Liver (tissue), 9 donors: ENCODE results near the gene KIF2C. TPM values are rescaled to one million over a fixed set of nuclear protein-coding genes. Genes with fewer than 3 reads are reported as not detected.
A peak's percentile ranks its signal among the peaks of the same experiment; 100 is the strongest.

ENCODE experiments used
- DNase-seq: peaks from one replicate; pipeline ENCODE4 v3.0.0-alpha.2; 2017; ENCODE audit warnings: low spot score
- H3K27ac ChIP-seq, 2 donors: one replicate each; pipeline ENCODE4 v1.7.0; 2013; ENCODE audit warnings: inconsistent platforms in 2 of 2, low read length in 2 of 2, control low read depth in 1 of 2, low read depth in 1 of 2, mild to moderate bottlenecking in 1 of 2
- H3K27me3 ChIP-seq, 4 donors: one replicate each; pipeline versions ENCODE4 v1.6.1 to v1.7.0; 2013; ENCODE audit warnings: low read length in 3 of 4, inconsistent platforms in 1 of 4, mild to moderate bottlenecking in 1 of 4, moderate library complexity in 1 of 4; ENCODE audit not compliant: control insufficient read depth in 4 of 4, insufficient read depth in 4 of 4
- H3K36me3 ChIP-seq, 4 donors: one replicate each; pipeline versions ENCODE4 v1.6.1 to v1.7.0; 2013; ENCODE audit warnings: low read length in 3 of 4, mild to moderate bottlenecking in 3 of 4, low read depth in 1 of 4, moderate library complexity in 1 of 4; ENCODE audit not compliant: control insufficient read depth in 4 of 4, insufficient read depth in 3 of 4
- H3K4me1 ChIP-seq, 4 donors: one replicate each; pipeline versions ENCODE4 v1.6.1 to v1.7.0; 2013; ENCODE audit warnings: low read length in 3 of 4, mild to moderate bottlenecking in 3 of 4, moderate library complexity in 1 of 4; ENCODE audit not compliant: control insufficient read depth in 4 of 4, insufficient read depth in 4 of 4
- H3K4me3 ChIP-seq, 3 donors: one replicate each; pipeline versions ENCODE4 v1.6.1 to v1.7.0; 2013; ENCODE audit warnings: low read length in 3 of 3, control low read depth in 1 of 3, low read depth in 1 of 3, mild to moderate bottlenecking in 1 of 3
- H3K9ac ChIP-seq, 2 donors: one replicate each; pipeline ENCODE4 v1.7.0; 2013; ENCODE audit warnings: low read length in 2 of 2, mild to moderate bottlenecking in 2 of 2, moderate library complexity in 2 of 2, control low read depth in 1 of 2, low read depth in 1 of 2
- H3K9me3 ChIP-seq, 4 donors: one replicate each; pipeline versions ENCODE4 v1.6.1 to v1.7.0; 2013; ENCODE audit warnings: low read length in 3 of 4; ENCODE audit not compliant: control insufficient read depth in 4 of 4
- ATF3 ChIP-seq: IDR thresholded peaks from 2 replicates; pipeline ENCODE4 v1.6.1; 2016; ENCODE audit warnings: antibody characterized with exemption
- CTCF ChIP-seq: fragments of 150-350 bp; IDR thresholded peaks from 2 replicates; pipeline ENCODE4 v1.5.1; 2017; ENCODE audit warnings: improper control_type of control experiment, low read depth, low read length; ENCODE audit not compliant: missing input control
- EGR1 ChIP-seq, 2 donors: IDR thresholded peaks; 2 replicates each; pipeline ENCODE4 v1.6.1; 2016 to 2018; ENCODE audit warnings: antibody characterized with exemption in 2 of 2, low read depth in 2 of 2
- FOXA1 ChIP-seq: IDR thresholded peaks from 2 replicates; pipeline ENCODE4 v1.6.1; 2016; ENCODE audit warnings: antibody characterized with exemption
- FOXA2 ChIP-seq: IDR thresholded peaks from 2 replicates; pipeline ENCODE4 v1.6.1; 2016; ENCODE audit warnings: antibody characterized with exemption
- GABPA ChIP-seq, 2 donors: IDR thresholded peaks in 1 of 2; conservative IDR thresholded peaks in 1 of 2; 2 replicates each; pipeline ENCODE4 v1.6.1; 2016; ENCODE audit warnings: antibody characterized with exemption in 2 of 2, mild to moderate bottlenecking in 1 of 2, moderate library complexity in 1 of 2
- HNF4A ChIP-seq, 2 donors: conservative IDR thresholded peaks; 2 replicates each; pipeline ENCODE4 v1.6.1; 2016; ENCODE audit warnings: antibody characterized with exemption in 2 of 2, mild to moderate bottlenecking in 2 of 2
- HNF4G ChIP-seq: IDR thresholded peaks from 2 replicates; pipeline ENCODE4 v1.6.1; 2016; ENCODE audit warnings: antibody characterized with exemption
- JUND ChIP-seq, 2 donors: IDR thresholded peaks; 2 replicates each; pipeline ENCODE4 v1.6.1; 2016; ENCODE audit warnings: antibody characterized with exemption in 2 of 2
- NR2F2 ChIP-seq: IDR thresholded peaks from 2 replicates; pipeline ENCODE4 v1.6.1; 2016; ENCODE audit warnings: antibody characterized with exemption
- RAD21 ChIP-seq, 2 donors: IDR thresholded peaks; 2 replicates each; pipeline ENCODE4 v1.6.1; 2016; ENCODE audit warnings: antibody characterized with exemption in 2 of 2, mild to moderate bottlenecking in 2 of 2
- REST ChIP-seq: IDR thresholded peaks from 2 replicates; pipeline ENCODE4 v1.6.1; 2016; ENCODE audit warnings: antibody characterized with exemption, mild to moderate bottlenecking
- RXRA ChIP-seq, 2 donors: IDR thresholded peaks; 2 replicates each; pipeline ENCODE4 v1.6.1; 2017 to 2018; ENCODE audit warnings: antibody characterized with exemption in 2 of 2, mild to moderate bottlenecking in 1 of 2
- SP1 ChIP-seq: IDR thresholded peaks from 2 replicates; pipeline ENCODE4 v1.6.1; 2018; ENCODE audit warnings: antibody characterized with exemption, mild to moderate bottlenecking
- TAF1 ChIP-seq: conservative IDR thresholded peaks from 2 replicates; pipeline ENCODE4 v1.6.1; 2016; ENCODE audit warnings: antibody characterized with exemption, mild to moderate bottlenecking
- YY1 ChIP-seq: IDR thresholded peaks from 2 replicates; pipeline ENCODE4 v1.6.1; 2016; ENCODE audit warnings: antibody characterized with exemption, mild to moderate bottlenecking
- WGBS: extraction: QIAGEN DNeasy Blood & Tissue Kit; methylation state at CpG from one replicate; pipeline ENCODE4 v1.1.7; 2013; 5-methylcytosine and 5-hydroxymethylcytosine counted together
- polyA plus RNA-seq, 2 donors: library from polyadenylated mRNA; stranded (reverse) in 1 of 2; unstranded in 1 of 2; fragments of 200-250 nt in 1 of 2; fragments of >200 nt in 1 of 2; fragmentation: Nextera tagmentation in 1 of 2; extraction: Ambion mirVana in 1 of 2; gene quantifications; one replicate each; pipeline versions ENCODE4 v1.2.1 to v1.2.3, GENCODE V29; 2013 to 2015
- total RNA-seq, 2 donors: library from RNA; depleted of rRNA; stranded (reverse); fragments of >200 nt; gene quantifications; one replicate each; pipeline ENCODE4 v1.2.3, GENCODE V29; 2014
- TF ChIP-seq, protein P1 (sequence below): IDR thresholded peaks from 2 replicates; pipeline ENCODE4 v1.6.1; 2016; ENCODE audit warnings: antibody characterized with exemption
- donor health status: healthy.
- donor health status: healthy.
- donor health status: healthy.
- donor health status: healthy.
- donor health status: healthy.

The KIF2C gene
- total and polyA plus RNA-seq, 4 donors: 0.17 to 26.7 (median 0.73) TPM

- no peak for TF ChIP-seq ATF3
- no peak for TF ChIP-seq RAD21 (IDR thresholded peaks at IDR 0.05)
- TF ChIP-seq TAF1: no peak
- TF ChIP-seq GABPA (IDR thresholded peaks at IDR 0.05 in 1 of 2, conservative IDR thresholded peaks at IDR 0.05 in 1 of 2): no peak
- no peak for TF ChIP-seq CTCF
- no peak for TF ChIP-seq SP1
- TF ChIP-seq EGR1 (IDR thresholded peaks at IDR 0.05; ENCODE audit: low read depth in 2 of 2): no peak
- Histone ChIP-seq H3K9me3 (no peaks in the 10 kb centered on the region), H3K4me1 (peaks cover 6 to 21% (median 13%) of the 10 kb centered on the region in 4 donors), H3K27me3 (no peaks in the 10 kb centered on the region), H3K27ac (no peak overlapping the region), H3K36me3 (peaks cover 0 to 6% (median 2%) of the 10 kb centered on the region in 4 donors), H3K4me3 (no peak overlapping the region), H3K9ac (no peak overlapping the region)
- DNase-seq: no peak
- 91% methylated on average over 6 of the region's 6 CpGs for WGBS
Measured at GRCh38 chr1:44785029-44785380, 45.4 kb downstream of the KIF2C start.

- Histone ChIP-seq H3K4me3 (no peak overlapping the region), H3K27ac (no peak overlapping the region), H3K4me1 (peaks cover 6 to 21% (median 13%) of the 10 kb centered on the region in 4 donors), H3K36me3 (peaks cover 0 to 4% (median under 1%) of the 10 kb centered on the region in 4 donors), H3K9ac (peak overlapping the region; percentile 21 to 26), H3K9me3 (no peaks in the 10 kb centered on the region), H3K27me3 (no peaks in the 10 kb centered on the region)
- WGBS: 38% methylated on average over 11 of the region's 11 CpGs
- no peak for DNase-seq
- TF ChIP-seq RXRA (IDR thresholded peaks at IDR 0.05) (no peak), HNF4A (conservative IDR thresholded peaks at IDR 0.05) (no peak), REST (no peak), FOXA2 (no peak), TAF1 (no peak), SP1 (no peak), EGR1 (IDR thresholded peaks at IDR 0.05; ENCODE audit: low read depth in 2 of 2) (no peak), NR2F2 (no peak), RAD21 (IDR thresholded peaks at IDR 0.05) (no peak), CTCF (no peak), GABPA (IDR thresholded peaks at IDR 0.05 in 1 of 2, conservative IDR thresholded peaks at IDR 0.05 in 1 of 2) (no peak), FOXA1 (no peak), YY1 (no peak), JUND (IDR thresholded peaks at IDR 0.05) (no peak), HNF4G (no peak), ATF3 (no peak)
- TF ChIP-seq, protein P1, sequence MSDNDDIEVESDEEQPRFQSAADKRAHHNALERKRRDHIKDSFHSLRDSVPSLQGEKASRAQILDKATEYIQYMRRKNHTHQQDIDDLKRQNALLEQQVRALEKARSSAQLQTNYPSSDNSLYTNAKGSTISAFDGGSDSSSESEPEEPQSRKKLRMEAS: no peak
Measured at GRCh38 chr1:44785501-44786137, 46.0 kb downstream of the KIF2C start.
